ENCODE data around the gene PCBP1.

DNA sequence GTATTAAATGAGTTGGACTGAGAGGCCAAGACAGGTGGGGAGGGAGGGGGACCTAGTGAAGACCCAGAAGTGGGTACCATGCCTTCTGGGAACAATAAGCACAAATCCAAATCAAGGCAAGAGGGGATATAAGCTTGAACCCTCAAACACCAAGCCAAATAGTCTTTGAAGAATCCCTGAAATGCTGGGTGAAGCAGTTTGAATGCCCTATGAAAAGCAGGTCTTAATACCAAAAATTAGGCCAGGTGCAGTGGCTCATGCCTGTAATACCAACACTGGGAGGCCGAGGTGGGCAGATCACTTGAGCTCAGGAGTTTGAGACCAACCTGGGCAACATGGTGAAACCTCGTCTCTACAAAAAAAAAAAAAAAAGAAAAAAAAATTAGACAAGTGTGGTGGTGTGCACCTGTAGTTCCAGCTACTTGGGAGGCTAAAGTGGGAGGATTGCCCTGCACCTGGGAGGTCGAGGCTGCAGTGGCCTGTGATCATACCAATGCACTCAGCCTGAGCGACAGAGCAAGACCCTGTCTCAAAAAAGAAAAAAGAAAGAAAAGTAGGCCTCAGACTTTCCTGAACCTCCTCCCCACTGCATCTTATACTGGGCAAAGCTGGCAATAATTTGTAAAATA is 3.5 kb downstream of the PCBP1 start:
- TF ChIP-seq, protein P1, sequence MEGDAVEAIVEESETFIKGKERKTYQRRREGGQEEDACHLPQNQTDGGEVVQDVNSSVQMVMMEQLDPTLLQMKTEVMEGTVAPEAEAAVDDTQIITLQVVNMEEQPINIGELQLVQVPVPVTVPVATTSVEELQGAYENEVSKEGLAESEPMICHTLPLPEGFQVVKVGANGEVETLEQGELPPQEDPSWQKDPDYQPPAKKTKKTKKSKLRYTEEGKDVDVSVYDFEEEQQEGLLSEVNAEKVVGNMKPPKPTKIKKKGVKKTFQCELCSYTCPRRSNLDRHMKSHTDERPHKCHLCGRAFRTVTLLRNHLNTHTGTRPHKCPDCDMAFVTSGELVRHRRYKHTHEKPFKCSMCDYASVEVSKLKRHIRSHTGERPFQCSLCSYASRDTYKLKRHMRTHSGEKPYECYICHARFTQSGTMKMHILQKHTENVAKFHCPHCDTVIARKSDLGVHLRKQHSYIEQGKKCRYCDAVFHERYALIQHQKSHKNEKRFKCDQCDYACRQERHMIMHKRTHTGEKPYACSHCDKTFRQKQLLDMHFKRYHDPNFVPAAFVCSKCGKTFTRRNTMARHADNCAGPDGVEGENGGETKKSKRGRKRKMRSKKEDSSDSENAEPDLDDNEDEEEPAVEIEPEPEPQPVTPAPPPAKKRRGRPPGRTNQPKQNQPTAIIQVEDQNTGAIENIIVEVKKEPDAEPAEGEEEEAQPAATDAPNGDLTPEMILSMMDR (IDR thresholded peaks at IDR 0.05) = no peak
- TF ChIP-seq POLR2A (IDR thresholded peaks at IDR 0.05) = no peak
